Activated CD8-positive, alpha-beta T cell treated with anti-CD3 and anti-CD28 coated beads for 36 hours (primary cell): ENCODE measurements around the gene ARFGEF2. TPM values are rescaled to one million over a fixed set of nuclear protein-coding genes. Genes with fewer than 3 reads are reported as not detected.
A peak's percentile ranks its signal among the peaks of the same experiment; 100 is the strongest.

Source experiments
- ATAC-seq: fragments of 200-7000 bp; cut with Tn5 transposase; one replicate; pipeline ENCODE4 v1.10.0; 2021; ENCODE audit warnings: mild to moderate bottlenecking, moderate library complexity
- CTCF ChIA-PET: fragments of 350-600 bp; sonication (Branson Sonifier 250); formaldehyde crosslinking; loops from one replicate; lab custom pipeline; 2021; ENCODE audit warnings: antibody characterized with exemption; lab: Charles Lee
- POLR2A ChIA-PET: fragments of 350-600 bp; sonication (Branson Sonifier 250); formaldehyde crosslinking; loops from one replicate; lab custom pipeline; 2021; ENCODE audit warnings: antibody characterized with exemption; lab: Charles Lee
- DNase-seq: peaks from one replicate; pipeline ENCODE4 v3.0.0-alpha.2; 2020
- H3K27ac Mint-ChIP-seq: one replicate; pipeline ENCODE4 v1.8.0; 2021; ENCODE audit warnings: mild to moderate bottlenecking, mixed read lengths
- H3K27me3 Mint-ChIP-seq: one replicate; pipeline ENCODE4 v1.8.0; 2021; ENCODE audit warnings: mixed read lengths
- H3K36me3 Mint-ChIP-seq: one replicate; pipeline ENCODE4 v1.8.0; 2021; ENCODE audit warnings: low read depth, mixed read lengths
- H3K4me1 Mint-ChIP-seq: one replicate; pipeline ENCODE4 v1.8.0; 2021; ENCODE audit warnings: low read depth, mixed read lengths
- H3K4me3 Mint-ChIP-seq: one replicate; pipeline ENCODE4 v1.8.0; 2021; ENCODE audit warnings: mild to moderate bottlenecking, moderate library complexity, mixed read lengths
- H3K9me3 Mint-ChIP-seq: one replicate; pipeline ENCODE4 v1.8.0; 2021; ENCODE audit warnings: mixed read lengths
- intact Hi-C: fragments of 100-400 bp; cut with micrococcal nuclease; formaldehyde crosslinking; loops from one replicate; pipeline ENCODE4 v1.10.0; 2022
- total RNA-seq, 2 experiments: library from RNA; stranded (reverse); gene quantifications; one replicate each; pipeline ENCODE4 v1.2.3, GENCODE V29; 2021
- TF ChIP-seq, protein P1 (sequence below): fragments of 200-600 bp; IDR thresholded peaks from one replicate; pipeline ENCODE4 v1.8.0; 2022; ENCODE audit warnings: antibody characterized with exemption, mild to moderate bottlenecking

Gene ARFGEF2
- total RNA-seq, 2 experiments from 2014 or later, result 20.5 to 22.7 TPM

DNA sequence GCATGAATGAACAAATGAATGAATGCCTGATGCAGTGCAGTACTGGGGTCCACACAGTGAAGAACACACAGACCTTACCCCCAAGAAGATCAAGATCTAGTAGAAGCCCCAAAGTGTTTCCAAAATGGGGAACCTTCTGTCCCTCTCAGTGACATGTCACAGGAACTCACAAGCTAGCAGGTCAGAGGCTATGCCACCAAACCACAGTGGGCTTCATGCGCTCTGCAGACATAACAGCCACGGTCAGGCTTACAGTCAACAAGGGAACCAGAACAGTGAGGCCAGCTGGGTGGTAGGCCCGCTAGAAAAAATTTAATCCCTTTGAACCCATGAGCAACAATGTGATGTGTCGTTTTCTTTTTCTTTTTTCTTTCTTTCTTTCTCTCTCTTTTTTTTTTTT lies 20.2 kb upstream of the ARFGEF2 start:
- Mint-ChIP-seq H3K27me3 (no peaks in the 10 kb centered on the region), H3K36me3 (no peaks in the 10 kb centered on the region), H3K4me1 (peaks cover 7% of the 10 kb centered on the region), H3K9me3 (no peaks in the 10 kb centered on the region), H3K27ac (no peak overlapping the region), H3K4me3 (no peak overlapping the region)
- DNase-seq (no peak), ATAC-seq (no peak)
- ChIA-PET POLR2A (no interaction called here), CTCF (interaction anchor here (4.7 kb wide), 1 partner anchor 244 kb away, joined by 24 read pairs; no protein-coding TSS in a partner anchor)
- intact Hi-C loops, result no loop called here
- TF ChIP-seq, protein P1, sequence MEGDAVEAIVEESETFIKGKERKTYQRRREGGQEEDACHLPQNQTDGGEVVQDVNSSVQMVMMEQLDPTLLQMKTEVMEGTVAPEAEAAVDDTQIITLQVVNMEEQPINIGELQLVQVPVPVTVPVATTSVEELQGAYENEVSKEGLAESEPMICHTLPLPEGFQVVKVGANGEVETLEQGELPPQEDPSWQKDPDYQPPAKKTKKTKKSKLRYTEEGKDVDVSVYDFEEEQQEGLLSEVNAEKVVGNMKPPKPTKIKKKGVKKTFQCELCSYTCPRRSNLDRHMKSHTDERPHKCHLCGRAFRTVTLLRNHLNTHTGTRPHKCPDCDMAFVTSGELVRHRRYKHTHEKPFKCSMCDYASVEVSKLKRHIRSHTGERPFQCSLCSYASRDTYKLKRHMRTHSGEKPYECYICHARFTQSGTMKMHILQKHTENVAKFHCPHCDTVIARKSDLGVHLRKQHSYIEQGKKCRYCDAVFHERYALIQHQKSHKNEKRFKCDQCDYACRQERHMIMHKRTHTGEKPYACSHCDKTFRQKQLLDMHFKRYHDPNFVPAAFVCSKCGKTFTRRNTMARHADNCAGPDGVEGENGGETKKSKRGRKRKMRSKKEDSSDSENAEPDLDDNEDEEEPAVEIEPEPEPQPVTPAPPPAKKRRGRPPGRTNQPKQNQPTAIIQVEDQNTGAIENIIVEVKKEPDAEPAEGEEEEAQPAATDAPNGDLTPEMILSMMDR, result no peak

DNA sequence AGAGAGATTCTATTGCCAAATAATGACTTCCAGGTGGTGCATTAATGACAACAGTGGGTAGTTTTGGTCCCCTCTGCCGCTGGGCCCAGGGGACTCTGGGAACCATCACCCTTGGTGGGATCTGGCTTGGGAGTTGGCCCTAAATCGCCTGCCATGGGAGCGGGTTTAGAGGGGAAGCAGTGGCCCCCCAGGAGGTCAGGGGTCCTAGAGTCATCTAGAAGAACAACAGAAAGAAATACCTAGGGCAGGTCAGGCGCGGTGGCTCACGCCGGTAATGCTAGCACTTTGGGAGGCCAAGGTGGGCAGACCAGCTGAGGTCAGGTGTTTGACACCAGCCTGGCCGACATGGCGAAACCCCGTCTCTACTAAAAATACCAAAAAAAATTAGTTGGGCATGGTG lies 17.8 kb upstream of the ARFGEF2 start:
- POLR2A ChIA-PET, result interaction anchor here (0.7 kb wide), 1 partner anchor 83 kb away, joined by 3 read pairs; no protein-coding TSS in a partner anchor

DNA sequence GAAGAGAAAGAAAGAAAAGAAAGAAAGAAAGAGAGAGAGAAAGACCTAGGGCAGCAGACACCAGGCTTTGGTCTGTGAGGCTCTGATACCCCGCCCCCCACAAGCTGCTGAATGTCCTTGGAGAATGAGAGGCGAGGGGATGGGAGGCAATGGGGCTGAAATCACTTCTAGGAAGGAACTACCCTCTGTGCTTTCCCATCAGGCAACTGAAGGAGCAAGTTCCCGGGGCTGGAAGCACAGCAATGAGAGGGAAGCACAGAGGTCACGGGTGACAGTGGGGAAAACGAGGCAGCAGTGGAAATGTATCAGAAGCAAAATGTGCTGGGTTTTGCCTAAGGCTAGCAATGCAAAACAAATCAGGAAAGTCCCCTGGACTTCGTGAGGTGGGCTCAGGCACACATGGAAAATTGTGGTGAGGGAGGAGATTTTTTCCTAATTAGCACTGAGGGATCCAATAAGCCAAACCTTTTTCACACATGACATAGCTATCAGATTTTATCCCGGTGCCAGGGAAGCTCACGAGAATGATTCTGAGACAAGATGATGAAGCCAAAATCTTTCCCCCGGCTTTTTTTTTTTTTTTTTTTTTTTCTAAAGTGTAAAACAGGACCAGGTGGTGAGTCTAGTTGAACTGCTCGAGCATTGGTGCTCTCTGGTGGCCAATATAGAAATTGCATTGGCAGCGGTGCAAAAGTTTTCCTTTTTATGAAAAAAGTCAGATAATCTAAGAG lies 16.8 kb upstream of the ARFGEF2 start:
- ChIA-PET CTCF (interaction anchor here (0.6 to 4.6 kb wide), 35 partner anchors 11 to 284 kb away, joined by 3 to 70 read pairs (median 4); partner anchors contain the start of genes ARFGEF2 and PREX1), POLR2A (interaction anchor here (0.6 to 1.3 kb wide), 3 partner anchors 84 to 1482 kb away, joined by 3 to 4 read pairs (median 4); no protein-coding TSS in a partner anchor)
- intact Hi-C loops, result loop anchor here (1.0 kb wide), 1 partner anchor 247 kb away; no protein-coding TSS in a partner anchor
- peak; percentile 87 for DNase-seq
- Mint-ChIP-seq H3K27ac (no peak overlapping the region), H3K4me3 (no peak overlapping the region), H3K27me3 (peaks cover 2% of the 10 kb centered on the region), H3K9me3 (peaks cover 4% of the 10 kb centered on the region), H3K4me1 (peaks cover 9% of the 10 kb centered on the region), H3K36me3 (peaks cover 2% of the 10 kb centered on the region)
- TF ChIP-seq, protein P1, result peak; percentile 96
- ATAC-seq, result peak; percentile 87

More for the DNA sequence above, 17.8 kb upstream of the ARFGEF2 start:
- Mint-ChIP-seq H3K9me3 (peaks cover under 1% of the 10 kb centered on the region), H3K4me1 (peaks cover 7% of the 10 kb centered on the region), H3K27me3 (no peaks in the 10 kb centered on the region), H3K27ac (no peak overlapping the region), H3K36me3 (peaks cover under 1% of the 10 kb centered on the region), H3K4me3 (no peak overlapping the region)
- intact Hi-C loops, result no loop called here
- no peak for ATAC-seq
- no peak for DNase-seq
- TF ChIP-seq, protein P1, result no peak
- CTCF ChIA-PET, result interaction anchor here (1.2 to 4.6 kb wide), 5 partner anchors 10 to 277 kb away, joined by 3 to 70 read pairs (median 6); no protein-coding TSS in a partner anchor

DNA sequence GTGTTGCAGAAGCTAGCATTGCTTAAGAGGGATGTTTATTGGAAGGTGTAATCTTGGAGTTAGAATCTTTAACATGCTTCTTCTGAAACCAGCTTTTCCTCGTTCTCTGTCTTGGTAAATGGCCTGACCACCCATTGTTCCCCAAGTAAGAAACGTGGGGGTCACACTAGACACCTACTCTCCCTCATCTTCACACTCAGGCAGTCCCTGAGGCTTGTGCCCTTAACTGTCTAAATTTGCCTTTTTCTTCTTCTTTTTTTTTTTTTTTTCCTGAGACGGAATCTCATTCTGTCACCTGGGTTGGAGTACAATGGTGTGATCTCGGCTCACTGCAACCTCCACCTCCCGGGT lies 16.2 kb upstream of the ARFGEF2 start:
- DNase-seq (no peak), ATAC-seq (no peak)
- peaks cover 2% of the 10 kb centered on the region for H3K36me3 Mint-ChIP-seq
- POLR2A ChIA-PET, result interaction anchor here (1.3 kb wide), 1 partner anchor 248 kb away, joined by 4 read pairs; no protein-coding TSS in a partner anchor
- H3K4me1 Mint-ChIP-seq, result peaks cover 9% of the 10 kb centered on the region
- TF ChIP-seq, protein P1, result peak; percentile 36
- peaks cover 2% of the 10 kb centered on the region for H3K27me3 Mint-ChIP-seq
- no peak overlapping the region for H3K27ac Mint-ChIP-seq
- intact Hi-C loops, result loop anchor here (1.0 kb wide), 1 partner anchor 248 kb away; no protein-coding TSS in a partner anchor
- peaks cover 4% of the 10 kb centered on the region for H3K9me3 Mint-ChIP-seq
- CTCF ChIA-PET, result interaction anchor here (0.6 to 4.6 kb wide), 32 partner anchors 12 to 285 kb away, joined by 3 to 70 read pairs (median 4); partner anchors contain the start of genes ARFGEF2 and PREX1
- H3K4me3 Mint-ChIP-seq, result no peak overlapping the region
